Thoracic aorta (tissue), 2 donors: ENCODE measurements around the gene IL21. TPM values are rescaled to one million over a fixed set of nuclear protein-coding genes. Genes with fewer than 3 reads are reported as not detected.
"Not testable (repeated sequence)": the region's sequence is repeated elsewhere in the genome, so short reads cannot be mapped to it uniquely, and the experiment has no call there.

Source experiments
- ATAC-seq: fragments of 150-250 bp; one replicate; pipeline ENCODE4 v1.8.0; 2017; ENCODE audit warnings: low read depth; ENCODE audit not compliant: insufficient number of reproducible peaks, low FRiP score
- DNase-seq: peaks from one replicate; pipeline ENCODE4 v3.0.0-alpha.2; 2020; ENCODE audit warnings: low spot score
- H3K27ac ChIP-seq, 2 donors: fragments of 200-600 bp; sonication (generic); 1 replicate in 1 of 2; 2 replicates in 1 of 2; pipeline ENCODE4 v1.5.1; 2016; ENCODE audit warnings: mild to moderate bottlenecking in 2 of 2, moderate library complexity in 2 of 2
- H3K27me3 ChIP-seq: fragments of 200-600 bp; sonication (generic); replicated peaks from 2 replicates; pipeline ENCODE4 v1.6.0; 2016; ENCODE audit warnings: mild to moderate bottlenecking; ENCODE audit not compliant: insufficient read depth
- H3K36me3 ChIP-seq: fragments of 200-600 bp; sonication (generic); one replicate; pipeline ENCODE4 v1.5.1; 2016
- H3K4me1 ChIP-seq, 2 donors: fragments of 200-600 bp; sonication (generic); 1 replicate in 1 of 2; 2 replicates in 1 of 2; pipeline versions ENCODE4 v1.5.1 to v1.6.0; 2016; ENCODE audit warnings: low read depth in 2 of 2, mild to moderate bottlenecking in 1 of 2; ENCODE audit not compliant: control insufficient read depth in 1 of 2
- H3K4me3 ChIP-seq: fragments of 200-600 bp; sonication (generic); 2 replicates; pipeline ENCODE4 v1.5.1; 2016; ENCODE audit warnings: mild to moderate bottlenecking
- H3K9me3 ChIP-seq: fragments of 200-600 bp; sonication (generic); 2 replicates; pipeline ENCODE4 v1.5.1; 2016
- CTCF ChIP-seq: fragments of 200-600 bp; sonication (generic); IDR thresholded peaks from one replicate; pipeline ENCODE4 v1.5.1; 2019; ENCODE audit warnings: antibody characterized with exemption
- total RNA-seq, 2 donors: library from RNA; depleted of rRNA; stranded (reverse); fragments of >200 nt; gene quantifications; one replicate each; pipeline versions ENCODE4 v1.1.0 to v1.2.3, GENCODE V29; 2016

The IL21 gene
- total RNA-seq, 2 donors from 2014 or later, result not detected

DNA sequence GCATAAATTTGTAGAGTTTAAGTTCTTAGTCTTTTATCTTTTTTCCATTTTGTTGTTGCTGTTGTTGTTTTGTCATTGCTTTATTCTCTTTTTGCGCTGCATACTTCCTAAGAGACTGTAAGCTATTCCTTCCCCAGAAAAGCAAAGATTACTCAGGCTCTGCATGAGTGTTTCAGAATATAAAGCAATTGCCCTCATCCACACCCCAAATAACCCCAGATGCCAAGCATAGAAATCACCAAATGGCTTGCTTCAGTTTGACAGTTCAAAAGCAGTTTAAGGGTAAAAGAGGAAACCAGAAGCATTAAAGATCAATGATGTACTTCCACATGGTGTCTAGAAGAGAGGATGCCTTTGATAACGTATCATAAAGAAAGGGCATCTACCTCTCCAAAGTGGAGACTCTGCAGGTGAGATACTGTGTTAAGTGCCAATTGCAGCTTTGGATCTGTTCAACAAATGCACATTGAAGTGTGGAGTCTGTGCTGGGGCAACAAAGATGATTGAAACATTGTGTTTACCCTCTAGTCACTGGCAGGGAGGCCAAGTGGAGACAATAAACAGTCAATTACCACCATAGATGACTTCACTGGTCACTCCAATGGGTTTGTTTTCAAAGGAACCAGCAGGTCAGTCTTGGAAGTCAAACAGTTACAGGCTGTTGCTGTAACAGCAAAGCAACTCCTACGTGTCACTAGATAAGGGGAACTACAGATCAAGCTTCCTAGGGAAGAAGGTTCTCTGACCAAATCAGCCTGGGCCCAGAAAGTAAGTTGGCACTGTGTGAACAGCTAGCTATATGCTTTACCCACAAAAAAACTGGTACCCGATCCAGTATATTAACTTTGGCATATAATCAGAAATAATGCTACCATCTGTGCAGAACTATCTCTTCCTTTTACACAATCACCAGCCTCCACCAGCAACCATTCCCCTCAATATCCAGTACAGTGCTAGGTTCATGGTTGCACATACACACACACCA lies 40.6 kb upstream of the IL21 start:
- no peak overlapping the region for H3K4me3 ChIP-seq
- peaks cover 11 to 15% of the 10 kb centered on the region in 2 donors for H3K4me1 ChIP-seq
- no peaks in the 10 kb centered on the region for H3K9me3 ChIP-seq
- no peak for TF ChIP-seq CTCF
- no peaks in the 10 kb centered on the region for H3K36me3 ChIP-seq
- no peak overlapping the region for H3K27ac ChIP-seq
- H3K27me3 ChIP-seq, result no peaks in the 10 kb centered on the region
- no peak for DNase-seq
- ATAC-seq, result no peak

- H3K27ac ChIP-seq, result no peak overlapping the region
- H3K4me3 ChIP-seq, result no peak overlapping the region
- no peak for TF ChIP-seq CTCF
- no peaks in the 10 kb centered on the region for H3K9me3 ChIP-seq
- ATAC-seq, result no peak
- no peaks in the 10 kb centered on the region for H3K27me3 ChIP-seq
- H3K4me1 ChIP-seq, result peaks cover 0 to 4% of the 10 kb centered on the region in 2 donors
- DNase-seq, result no peak
- no peaks in the 10 kb centered on the region for H3K36me3 ChIP-seq
Measured at GRCh38 chr4:122658818-122659295, 38.0 kb upstream of the IL21 start.

DNA sequence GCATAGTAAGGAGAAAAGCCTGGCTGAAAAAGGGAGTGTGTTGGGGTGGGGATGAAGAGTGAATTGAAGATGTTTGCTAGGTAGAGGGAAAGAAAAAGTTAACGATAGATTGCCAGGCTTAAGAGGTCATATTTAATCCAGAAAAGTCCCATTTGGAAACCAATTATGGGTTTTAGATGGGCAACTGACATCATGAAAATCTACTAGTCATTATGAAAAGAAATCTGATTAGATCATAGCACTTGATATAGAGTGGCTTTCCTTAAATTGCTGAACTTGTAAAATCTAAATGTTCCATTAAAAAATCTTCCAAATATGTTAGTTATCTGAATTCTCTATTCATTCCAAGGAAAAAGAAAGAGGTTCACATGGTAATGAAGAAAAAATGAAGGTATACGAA lies 37.5 kb upstream of the IL21 start:
- Histone ChIP-seq H3K9me3 (no peaks in the 10 kb centered on the region), H3K4me3 (no peak overlapping the region), H3K27ac (no peak overlapping the region), H3K36me3 (no peaks in the 10 kb centered on the region), H3K27me3 (no peaks in the 10 kb centered on the region), H3K4me1 (peaks cover 0 to 3% of the 10 kb centered on the region in 2 donors)
- no peak for DNase-seq
- no peak for ATAC-seq
- TF ChIP-seq CTCF, result no peak

GRCh38 chr4:122657553-122657952 lies 36.7 kb upstream of the IL21 start:
- ATAC-seq, result no peak
- H3K27me3 ChIP-seq, result no peaks in the 10 kb centered on the region
- no peak overlapping the region for H3K4me3 ChIP-seq
- no peak for DNase-seq
- no peak for TF ChIP-seq CTCF
- no peaks in the 10 kb centered on the region for H3K4me1 ChIP-seq
- H3K9me3 ChIP-seq, result no peaks in the 10 kb centered on the region
- H3K36me3 ChIP-seq, result no peaks in the 10 kb centered on the region
- no peak overlapping the region for H3K27ac ChIP-seq

- not testable (repeated sequence) for H3K27me3 ChIP-seq, H3K4me3 ChIP-seq, H3K4me1 ChIP-seq, DNase-seq, H3K36me3 ChIP-seq, H3K9me3 ChIP-seq, ATAC-seq, H3K27ac ChIP-seq
Measured at GRCh38 chr4:122656583-122656982, 35.7 kb upstream of the IL21 start.
